Measurements from ENCODE around the gene MAP3K21.

GRCh38 chr1:233361876-233362275 lies 34.4 kb downstream of the MAP3K21 start:
- TF ChIP-seq CTCF (IDR thresholded peaks at IDR 0.05) (no peak), POLR2A (IDR thresholded peaks at IDR 0.05) (no peak)
